Common myeloid progenitor, CD34-positive (primary cell): ENCODE data around the gene SMURF1.

Experiments used
- CTCF ChIA-PET: fragments of 350-600 bp; sonication (Branson Sonifier 250); formaldehyde crosslinking; loops from one replicate; lab custom pipeline; 2021; ENCODE audit warnings: antibody characterized with exemption; lab: Charles Lee
- POLR2A ChIA-PET: fragments of 350-600 bp; sonication (Branson Sonifier 250); formaldehyde crosslinking; loops from one replicate; lab custom pipeline; 2021; ENCODE audit warnings: antibody characterized with exemption; lab: Charles Lee
- DNase-seq, 3 donors: peaks; one replicate each; pipeline versions ENCODE4 v3.0.0 to v3.0.0-alpha.2; 2013
- H3K27ac ChIP-seq, 2 experiments: 1 replicate in 1 of 2; 2 replicates in 1 of 2; pipeline ENCODE4 v1.7.0; 2013; ENCODE audit warnings: inconsistent platforms in 2 of 2, low read length in 2 of 2, mild to moderate bottlenecking in 2 of 2, low read depth in 1 of 2, moderate library complexity in 1 of 2; ENCODE audit not compliant: severe bottlenecking in 2 of 2, insufficient read depth in 1 of 2, poor library complexity in 1 of 2
- H3K27me3 ChIP-seq, 5 experiments: replicated peaks in 2 of 5; 1 replicate in 3 of 5; 2 replicates in 2 of 5; pipeline versions ENCODE4 v1.6.1 to v1.7.0; 2013; ENCODE audit warnings: low read length in 4 of 5, mild to moderate bottlenecking in 2 of 5, moderate library complexity in 2 of 5, inconsistent platforms in 1 of 5; ENCODE audit not compliant: insufficient read depth in 5 of 5, control insufficient read depth in 4 of 5
- H3K36me3 ChIP-seq, 4 experiments: 1 replicate in 2 of 4; 2 replicates in 2 of 4; pipeline versions ENCODE4 v1.6.1 to v1.7.0; 2013; ENCODE audit warnings: low read length in 3 of 4, control low read depth in 1 of 4, mild to moderate bottlenecking in 1 of 4; ENCODE audit not compliant: control insufficient read depth in 4 of 4, insufficient read depth in 4 of 4
- H3K4me1 ChIP-seq, 4 experiments: 1 replicate in 3 of 4; 2 replicates in 1 of 4; pipeline versions ENCODE4 v1.6.1 to v1.7.1; 2013; ENCODE audit warnings: low read length in 3 of 4, mild to moderate bottlenecking in 3 of 4, control low read depth in 1 of 4, inconsistent platforms in 1 of 4, moderate library complexity in 1 of 4; ENCODE audit not compliant: control insufficient read depth in 4 of 4, insufficient read depth in 4 of 4; ENCODE audit errors: control extremely low read depth in 1 of 4
- H3K4me3 ChIP-seq, 7 experiments: 1 replicate in 4 of 7; 2 replicates in 3 of 7; pipeline versions ENCODE4 v1.5.1 to v1.7.0; 2013; ENCODE audit warnings: mild to moderate bottlenecking in 7 of 7, low read length in 6 of 7, moderate library complexity in 6 of 7, inconsistent platforms in 2 of 7, low read depth in 2 of 7, control low read depth in 1 of 7; ENCODE audit not compliant: insufficient read depth in 4 of 7, control insufficient read depth in 1 of 7; ENCODE audit errors: extremely low read depth in 1 of 7
- H3K9me3 ChIP-seq, 5 experiments: 1 replicate in 4 of 5; 2 replicates in 1 of 5; pipeline versions ENCODE4 v1.6.1 to v1.7.1; 2013; ENCODE audit warnings: low read length in 4 of 5, mild to moderate bottlenecking in 2 of 5, inconsistent platforms in 1 of 5, low read depth in 1 of 5, moderate library complexity in 1 of 5; ENCODE audit not compliant: control insufficient read depth in 4 of 5, insufficient read depth in 2 of 5; ENCODE audit errors: control extremely low read depth in 1 of 5
- WGBS: methylation state at CpG from one replicate; pipeline ENCODE4 v1.1.5; 2013; ENCODE audit not compliant: insufficient coverage; 5-methylcytosine and 5-hydroxymethylcytosine counted together

SMURF1 gene

DNA sequence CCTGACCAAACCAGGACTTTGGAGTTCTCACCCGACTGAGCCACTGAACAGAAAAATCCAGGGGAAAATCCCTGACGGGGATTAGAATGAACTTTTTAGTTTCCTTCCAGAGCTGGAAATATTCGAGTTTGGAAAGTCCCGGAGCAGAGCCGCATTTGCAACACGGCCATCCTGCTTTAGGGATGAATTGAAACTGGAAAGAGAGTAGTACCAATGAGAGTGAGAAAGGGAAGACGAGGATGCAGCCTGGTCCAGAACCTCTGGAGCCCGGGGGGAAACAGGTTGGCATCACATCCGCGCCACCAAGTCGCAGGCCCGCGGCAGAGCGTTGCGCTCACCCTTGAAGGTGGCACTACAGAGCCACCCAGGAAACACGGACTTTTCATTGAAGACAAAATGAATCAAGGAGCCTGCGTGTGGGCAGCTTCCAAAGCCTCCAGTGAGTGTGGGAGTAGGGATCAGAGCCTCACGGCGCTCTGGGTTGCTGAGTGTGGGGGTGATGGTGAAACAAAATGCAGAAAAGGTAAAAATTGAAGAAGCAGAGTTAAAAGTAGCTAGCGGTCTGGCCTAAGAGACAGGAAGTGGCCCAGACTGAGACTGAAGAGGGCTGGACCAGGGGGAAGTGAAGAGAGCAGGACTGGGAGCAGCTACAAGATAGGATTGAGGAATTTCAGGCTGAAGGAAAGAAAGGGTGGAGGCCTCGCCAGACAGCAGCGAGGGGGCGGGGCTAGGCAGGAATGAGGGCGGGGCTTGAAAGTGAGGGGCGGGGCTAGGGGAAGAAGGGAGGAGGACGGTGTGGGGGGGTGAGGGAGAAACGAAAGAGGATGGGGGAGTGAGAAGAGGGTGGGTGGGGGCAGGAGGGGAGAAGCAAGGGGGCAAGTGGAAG, 1.8 kb downstream of the SMURF1 start:
- ChIA-PET CTCF (no interaction called here), POLR2A (interaction anchor here (0.6 kb wide), 1 partner anchor 116 kb away, joined by 3 read pairs; no protein-coding TSS in a partner anchor)
- Histone ChIP-seq H3K9me3 (no peaks in the 10 kb centered on the region), H3K4me1 (peaks cover 0 to 23% (median 17%) of the 10 kb centered on the region in 4 experiments), H3K36me3 (peaks cover 0 to 5% (median 0%) of the 10 kb centered on the region in 4 experiments), H3K27ac (peak overlapping the region in 1 of 2 experiments; percentile 49), H3K27me3 (no peaks in the 10 kb centered on the region), H3K4me3 (peak overlapping the region in 2 of 7 experiments; percentile 38 to 95)
- DNase-seq, result peak in 2 of 3 donors; percentile 42 to 51
- 82% methylated on average over 16 of the region's 27 CpGs for WGBS

DNA sequence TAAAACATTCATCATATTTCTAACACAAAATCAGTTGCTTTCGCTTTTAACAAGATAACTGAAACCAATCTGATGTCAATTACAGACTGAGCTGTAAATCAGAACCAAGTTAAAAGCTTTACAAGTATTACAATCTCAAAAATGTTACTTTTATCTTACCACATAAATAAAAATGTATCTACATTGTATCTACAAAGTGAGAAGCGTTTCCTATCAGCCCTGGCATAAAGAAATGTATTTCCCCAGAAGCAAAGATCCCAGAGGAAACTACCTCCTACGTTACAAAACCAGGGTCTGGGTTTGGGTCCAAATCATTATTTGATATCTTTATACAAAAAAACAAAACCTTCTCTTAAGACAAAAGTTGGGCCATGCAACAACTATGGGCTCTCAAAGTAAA, 2.6 kb downstream of the SMURF1 start:
- H3K4me3 ChIP-seq, result no peak overlapping the region
- peaks cover 0 to 5% (median 0%) of the 10 kb centered on the region in 4 experiments for H3K36me3 ChIP-seq
- no peak overlapping the region for H3K27ac ChIP-seq
- H3K9me3 ChIP-seq, result no peaks in the 10 kb centered on the region
- POLR2A ChIA-PET, result interaction anchor here (0.6 kb wide), 1 partner anchor 115 kb away, joined by 3 read pairs; no protein-coding TSS in a partner anchor
- H3K4me1 ChIP-seq, result peaks cover 0 to 23% (median 17%) of the 10 kb centered on the region in 4 experiments
- H3K27me3 ChIP-seq, result no peaks in the 10 kb centered on the region
- CTCF ChIA-PET, result no interaction called here
- no peak for DNase-seq
- 74% methylated on average over 3 of the region's 3 CpGs for WGBS

DNA sequence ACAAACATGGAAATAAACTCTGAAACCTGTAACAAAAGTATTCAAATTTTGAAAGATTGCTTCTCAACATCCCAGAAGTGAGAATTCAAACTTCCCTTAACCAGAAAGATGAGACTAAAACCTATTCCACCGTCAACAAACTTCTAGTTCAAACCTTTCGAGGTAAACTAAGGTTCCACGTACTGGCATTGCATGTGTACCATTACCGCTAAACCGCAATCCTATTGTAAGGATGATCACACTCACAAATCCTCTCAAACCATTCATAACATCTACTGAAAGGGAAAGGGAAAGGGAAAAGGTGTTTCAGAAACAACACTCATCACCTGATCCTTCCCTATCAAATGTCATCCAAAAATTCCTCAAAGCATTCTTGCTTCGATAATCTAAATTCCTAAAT, 3.1 kb downstream of the SMURF1 start:
- Histone ChIP-seq H3K4me1 (peaks cover 0 to 23% (median 17%) of the 10 kb centered on the region in 4 experiments), H3K9me3 (no peaks in the 10 kb centered on the region), H3K27me3 (no peaks in the 10 kb centered on the region), H3K27ac (no peak overlapping the region), H3K4me3 (no peak overlapping the region), H3K36me3 (peaks cover 0 to 5% (median 0%) of the 10 kb centered on the region in 4 experiments)
- CTCF ChIA-PET, result no interaction called here
- no CpG with 5 or more reads among the region's 6 CpGs for WGBS
- DNase-seq, result no peak
- POLR2A ChIA-PET, result no interaction called here

DNA sequence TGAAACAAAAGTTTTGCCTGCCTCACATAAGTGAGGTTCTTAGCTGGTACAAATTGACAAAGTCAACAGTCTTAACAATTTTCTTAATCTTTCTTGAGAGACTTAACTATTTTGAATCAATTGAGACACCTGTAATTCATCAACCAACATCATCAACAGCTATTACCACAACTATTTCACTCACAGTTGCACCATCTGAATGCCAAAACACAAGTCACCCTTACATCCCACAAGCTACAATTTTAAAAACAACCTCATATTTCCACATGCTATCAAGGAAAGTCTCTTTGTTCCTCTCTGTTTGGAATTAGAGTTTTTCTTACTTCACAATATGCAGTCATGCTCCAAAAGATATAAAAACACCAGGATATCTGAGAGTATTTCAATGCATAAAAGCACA, 4.9 kb downstream of the SMURF1 start:
- Histone ChIP-seq H3K27ac (no peak overlapping the region), H3K9me3 (no peaks in the 10 kb centered on the region), H3K36me3 (peaks cover 0 to 5% (median 0%) of the 10 kb centered on the region in 4 experiments), H3K4me1 (peaks cover 0 to 16% (median 9%) of the 10 kb centered on the region in 4 experiments), H3K27me3 (no peaks in the 10 kb centered on the region), H3K4me3 (no peak overlapping the region)
- DNase-seq, result no peak
- ChIA-PET CTCF (interaction anchor here (0.8 to 2.0 kb wide), 2 partner anchors 10 to 18 kb away, joined by 3 to 5 read pairs; no protein-coding TSS in a partner anchor), POLR2A (no interaction called here)

DNA sequence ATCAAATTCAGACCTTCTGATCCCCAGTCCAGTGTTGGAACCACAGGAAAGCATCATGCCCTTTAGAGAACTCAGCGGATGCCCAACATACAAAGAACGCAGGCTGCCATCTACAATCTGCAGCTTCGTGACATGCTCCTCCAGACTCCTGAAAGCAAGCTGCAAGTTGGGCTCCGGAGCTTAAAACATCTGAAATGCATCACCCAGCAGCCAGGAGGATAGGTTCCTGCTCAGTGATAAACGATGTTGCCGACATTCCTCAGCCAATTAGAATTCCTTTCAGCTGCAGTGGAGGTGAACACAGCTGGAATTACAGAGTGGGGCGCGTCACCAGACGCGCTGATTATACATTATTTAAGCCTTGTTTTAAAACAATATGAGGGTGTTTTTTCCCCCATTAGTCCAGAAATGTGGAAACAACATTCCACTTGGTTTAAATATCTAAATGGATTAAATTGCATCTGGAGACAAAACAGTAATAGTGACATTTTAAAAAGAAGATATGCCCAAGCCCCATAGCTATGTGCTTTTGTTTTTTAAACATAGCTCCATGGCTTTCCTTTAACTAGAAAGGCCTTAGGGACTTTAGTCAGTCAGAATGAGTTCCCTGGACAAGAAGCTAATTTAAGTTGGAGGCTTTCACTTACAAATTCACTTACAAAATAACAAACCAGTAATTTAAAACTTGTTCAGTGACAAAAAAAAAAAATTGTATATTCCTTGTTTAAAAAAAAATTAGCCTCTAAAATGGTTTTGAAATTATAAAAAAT, 6.3 kb downstream of the SMURF1 start:
- ChIA-PET CTCF (interaction anchor here (2.0 kb wide), 1 partner anchor 16 kb away, joined by 5 read pairs; no protein-coding TSS in a partner anchor), POLR2A (no interaction called here)
- WGBS, result 94% methylated on average over 6 of the region's 10 CpGs
- Histone ChIP-seq H3K36me3 (peaks cover 0 to 5% (median 0%) of the 10 kb centered on the region in 4 experiments), H3K4me1 (peaks cover 0 to 12% (median 9%) of the 10 kb centered on the region in 4 experiments), H3K27me3 (no peaks in the 10 kb centered on the region), H3K9me3 (no peaks in the 10 kb centered on the region), H3K4me3 (no peak overlapping the region), H3K27ac (no peak overlapping the region)
- no peak for DNase-seq

DNA sequence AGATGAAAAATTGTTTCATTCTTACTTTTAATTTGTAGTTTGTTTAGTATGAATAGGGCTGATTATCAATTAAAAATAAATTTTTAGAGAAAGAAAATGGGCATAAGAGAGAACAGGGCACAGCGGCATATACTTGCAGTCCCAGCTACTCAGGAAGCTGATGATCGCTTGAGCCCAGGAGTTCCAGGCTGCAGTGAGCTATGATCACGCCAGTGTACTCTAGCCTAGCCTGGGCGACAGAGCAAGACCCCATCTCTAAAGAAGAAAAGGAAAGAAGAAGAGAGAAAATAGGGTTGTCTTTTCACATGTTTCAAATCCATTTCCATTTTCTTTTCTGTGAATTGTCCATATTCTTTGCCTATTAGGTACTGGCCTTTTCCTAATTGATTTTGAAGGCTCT, 8.0 kb downstream of the SMURF1 start:
- Histone ChIP-seq H3K9me3 (no peaks in the 10 kb centered on the region), H3K4me3 (no peak overlapping the region), H3K27ac (no peak overlapping the region), H3K36me3 (no peaks in the 10 kb centered on the region), H3K27me3 (no peaks in the 10 kb centered on the region), H3K4me1 (peaks cover 0 to 7% (median 4%) of the 10 kb centered on the region in 4 experiments)
- ChIA-PET CTCF (no interaction called here), POLR2A (no interaction called here)
- DNase-seq, result no peak
- 100% methylated on average over 3 of the region's 4 CpGs for WGBS
